IPS-20b (cell line): ENCODE data around the gene LRRC2.
"Not testable (repeated sequence)": the region's sequence is repeated elsewhere in the genome, so short reads cannot be mapped to it uniquely, and the experiment has no call there.

Experiments used
- H3K27ac ChIP-seq: one replicate; pipeline ENCODE4 v1.5.1; 2013; ENCODE audit warnings: low read length
- H3K27me3 ChIP-seq: 2 replicates; pipeline ENCODE4 v1.6.1; 2013; ENCODE audit warnings: mild to moderate bottlenecking, low read length, inconsistent platforms; ENCODE audit not compliant: insufficient read depth
- H3K36me3 ChIP-seq: 2 replicates; pipeline ENCODE4 v1.6.1; 2013; ENCODE audit warnings: low read depth, mild to moderate bottlenecking, inconsistent platforms, low read length, moderate library complexity; ENCODE audit not compliant: insufficient read depth
- H3K4me1 ChIP-seq: 2 replicates; pipeline ENCODE4 v1.6.1; 2013; ENCODE audit warnings: mild to moderate bottlenecking, control low read depth, inconsistent platforms, low read length, moderate library complexity; ENCODE audit not compliant: insufficient read depth
- H3K4me3 ChIP-seq: 2 replicates; pipeline ENCODE4 v1.5.1; 2013; ENCODE audit warnings: mild to moderate bottlenecking, low read length, inconsistent platforms
- H3K9ac ChIP-seq: 2 replicates; pipeline ENCODE4 v1.6.1; 2013; ENCODE audit warnings: low read depth, mild to moderate bottlenecking, inconsistent platforms, low read length, moderate library complexity
- H3K9me3 ChIP-seq: 2 replicates; pipeline ENCODE4 v1.6.1; 2013; ENCODE audit warnings: mild to moderate bottlenecking, low read depth, low read length, inconsistent platforms; ENCODE audit not compliant: insufficient read depth

LRRC2 gene

GRCh38 chr3:46595819-46596314, 29.8 kb upstream of the LRRC2 start:
- Histone ChIP-seq H3K4me3 (no peak overlapping the region), H3K27me3 (no peaks in the 10 kb centered on the region), H3K4me1 (peaks cover 14% of the 10 kb centered on the region), H3K36me3 (no peaks in the 10 kb centered on the region), H3K27ac (no peak overlapping the region), H3K9me3 (peaks cover 21% of the 10 kb centered on the region; the same call in 1 of the 2 replicates), H3K9ac (no peak overlapping the region)

- Histone ChIP-seq H3K27me3 (no peaks in the 10 kb centered on the region), H3K9ac (no peak overlapping the region), H3K27ac (no peak overlapping the region), H3K4me3 (no peak overlapping the region), H3K9me3 (peaks cover 28% of the 10 kb centered on the region; the same call in 1 of the 2 replicates), H3K36me3 (no peaks in the 10 kb centered on the region), H3K4me1 (peaks cover 14% of the 10 kb centered on the region)
Measured at GRCh38 chr3:46594723-46595122, 28.6 kb upstream of the LRRC2 start.

DNA sequence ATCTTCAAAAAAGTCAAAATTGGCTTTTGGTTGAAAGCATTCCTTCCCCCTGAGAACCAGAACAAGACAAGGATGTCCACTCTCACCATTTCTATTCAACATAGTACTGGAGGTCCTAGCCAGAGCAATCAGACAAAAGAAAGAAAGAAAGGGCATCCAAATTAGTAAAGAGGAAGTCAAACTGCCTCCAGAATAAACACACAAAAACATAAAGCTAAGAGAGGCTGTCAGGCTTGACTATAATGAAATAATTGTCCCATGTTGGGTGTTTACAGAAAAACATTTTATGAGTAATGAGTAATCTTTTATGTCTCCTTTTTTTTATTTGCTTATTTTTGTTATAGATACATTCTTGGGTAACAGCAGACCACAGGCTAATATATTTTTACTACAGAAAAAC, 27.9 kb upstream of the LRRC2 start:
- Histone ChIP-seq H3K4me1 (peaks cover 8% of the 10 kb centered on the region), H3K27me3 (no peaks in the 10 kb centered on the region), H3K4me3 (no peak overlapping the region), H3K9me3 (peaks cover 33% of the 10 kb centered on the region; the same call in 1 of the 2 replicates), H3K27ac (no peak overlapping the region), H3K36me3 (no peaks in the 10 kb centered on the region), H3K9ac (no peak overlapping the region)

- Histone ChIP-seq H3K9ac (no peak overlapping the region), H3K4me3 (no peak overlapping the region), H3K27me3 (no peaks in the 10 kb centered on the region), H3K4me1 (peaks cover 4% of the 10 kb centered on the region; the same call in 1 of the 2 replicates), H3K27ac (no peak overlapping the region), H3K9me3 (peaks cover 39% of the 10 kb centered on the region; the same call in 1 of the 2 replicates), H3K36me3 (no peaks in the 10 kb centered on the region)
Measured at GRCh38 chr3:46593274-46593862, 27.3 kb upstream of the LRRC2 start.

DNA sequence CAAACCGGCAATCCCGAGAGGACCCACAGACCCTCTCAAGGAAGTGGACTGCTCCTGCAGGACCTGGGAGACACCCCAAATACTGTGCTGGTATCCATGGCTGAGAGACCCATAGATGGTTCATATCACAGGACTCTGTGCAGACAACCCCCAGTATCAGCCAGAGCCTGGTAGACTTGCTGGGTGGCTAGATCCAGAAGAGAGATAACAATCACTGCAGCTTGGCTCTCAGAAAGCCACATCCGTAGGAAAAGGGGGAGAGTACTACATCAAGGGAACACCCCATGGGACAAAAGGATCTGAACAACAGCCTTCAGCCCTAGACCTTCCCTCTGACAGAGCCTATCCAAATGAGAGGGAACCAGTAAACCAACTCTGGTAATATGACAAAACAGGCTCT, 21.2 kb upstream of the LRRC2 start:
- Histone ChIP-seq H3K9me3 (peaks cover 60% of the 10 kb centered on the region; the same call in 1 of the 2 replicates), H3K36me3 (peaks cover 34% of the 10 kb centered on the region)
- not testable (repeated sequence) for H3K9ac ChIP-seq, H3K27ac ChIP-seq, H3K4me1 ChIP-seq, H3K27me3 ChIP-seq, H3K4me3 ChIP-seq

GRCh38 chr3:46586738-46587246, 20.7 kb upstream of the LRRC2 start:
- peaks cover 55% of the 10 kb centered on the region; the same call in 1 of the 2 replicates for H3K9me3 ChIP-seq

GRCh38 chr3:46585799-46586693, 19.9 kb upstream of the LRRC2 start:
- no peak overlapping the region for H3K4me3 ChIP-seq
- H3K27me3 ChIP-seq, result no peaks in the 10 kb centered on the region
- peaks cover 47% of the 10 kb centered on the region for H3K36me3 ChIP-seq
- H3K9me3 ChIP-seq, result peaks cover 47% of the 10 kb centered on the region; the same call in 1 of the 2 replicates
- H3K4me1 ChIP-seq, result no peaks in the 10 kb centered on the region
- no peak overlapping the region for H3K27ac ChIP-seq
- H3K9ac ChIP-seq, result no peak overlapping the region

More at GRCh38 chr3:46586738-46587246, 20.7 kb upstream of the LRRC2 start:
- H3K27ac ChIP-seq, result no peak overlapping the region
- H3K27me3 ChIP-seq, result no peaks in the 10 kb centered on the region
- peaks cover 39% of the 10 kb centered on the region for H3K36me3 ChIP-seq
- H3K4me3 ChIP-seq, result no peak overlapping the region
- no peaks in the 10 kb centered on the region for H3K4me1 ChIP-seq
- H3K9ac ChIP-seq, result no peak overlapping the region

- peaks cover 8% of the 10 kb centered on the region for H3K4me1 ChIP-seq
- peaks cover 59% of the 10 kb centered on the region for H3K36me3 ChIP-seq
- no peak overlapping the region for H3K4me3 ChIP-seq
- H3K27ac ChIP-seq, result no peak overlapping the region
- H3K9ac ChIP-seq, result no peak overlapping the region
- peaks cover 11% of the 10 kb centered on the region for H3K27me3 ChIP-seq
- peaks cover 40% of the 10 kb centered on the region; the same call in 1 of the 2 replicates for H3K9me3 ChIP-seq
Measured at GRCh38 chr3:46584598-46585467, 18.7 kb upstream of the LRRC2 start.

- Histone ChIP-seq H3K4me1 (peaks cover 15% of the 10 kb centered on the region), H3K27ac (no peak overlapping the region), H3K9ac (peak overlapping the region; percentile 99; the same call in 1 of the 2 replicates)
Measured at GRCh38 chr3:46580675-46581074, 14.6 kb upstream of the LRRC2 start.

GRCh38 chr3:46579756-46580286, 13.7 kb upstream of the LRRC2 start:
- Histone ChIP-seq H3K9ac (peak overlapping the region; percentile 99; the same call in 1 of the 2 replicates), H3K9me3 (peaks cover 4% of the 10 kb centered on the region; the same call in 1 of the 2 replicates), H3K27me3 (peaks cover 48% of the 10 kb centered on the region), H3K4me1 (peaks cover 22% of the 10 kb centered on the region), H3K4me3 (peak overlapping the region; percentile 98), H3K27ac (peak overlapping the region; percentile 16), H3K36me3 (peaks cover 64% of the 10 kb centered on the region)

More at GRCh38 chr3:46580675-46581074, 14.6 kb upstream of the LRRC2 start:
- Histone ChIP-seq H3K27me3 (peaks cover 47% of the 10 kb centered on the region), H3K36me3 (peaks cover 73% of the 10 kb centered on the region), H3K9me3 (peaks cover 9% of the 10 kb centered on the region; the same call in 1 of the 2 replicates), H3K4me3 (peak overlapping the region; percentile 98)
